IMR-90 (cell line): ENCODE data around the gene INPP5D. TPM values are rescaled to one million over a fixed set of nuclear protein-coding genes. Genes with fewer than 3 reads are reported as not detected.

Source experiments
- ATAC-seq: fragments of 200-7000 bp; cut with Tn5 transposase; 2 replicates; pipeline ENCODE4 v1.9.1; 2020; ENCODE audit warnings: low read depth, mild to moderate bottlenecking, moderate library complexity
- BruUV-seq: library from RNA; stranded (reverse); fragments of 400-500 nt; replicated peaks from 2 replicates; lab custom pipeline; 2021; lab: Mats Ljungman, UMichigan
- CTCF ChIA-PET: fragments of 300-600 bp; formaldehyde crosslinking; extraction: SDS; loops from one replicate; lab custom pipeline; 2021; ENCODE audit warnings: antibody characterized with exemption; lab: Yijun Ruan, JAX
- POLR2A ChIA-PET: fragments of 300-600 bp; sonication (Branson Sonifier 250); formaldehyde crosslinking; loops from one replicate; lab custom pipeline; 2022; ENCODE audit warnings: antibody characterized with exemption; ENCODE audit not compliant: unreplicated experiment; lab: Charles Lee
- DNase-seq: peaks from one replicate; pipeline ENCODE4 v3.0.0; 2013
- H2AFZ ChIP-seq: replicated peaks from 2 replicates; pipeline ENCODE3; 2013; ENCODE audit warnings: low read length, mild to moderate bottlenecking; ENCODE audit not compliant: poor library complexity
- H2AK5ac ChIP-seq: 2 replicates; pipeline ENCODE4 v1.6.1; 2013; ENCODE audit warnings: low read depth, low read length, inconsistent platforms
- H2AK9ac ChIP-seq: replicated peaks from 2 replicates; pipeline ENCODE3; 2013; ENCODE audit warnings: mild to moderate bottlenecking, low read depth, low read length, moderate library complexity; ENCODE audit not compliant: poor library complexity
- H2BK120ac ChIP-seq: 2 replicates; pipeline ENCODE4 v1.6.1; 2013; ENCODE audit warnings: low read depth, low read length, inconsistent platforms
- H2BK15ac ChIP-seq: 3 replicates; pipeline ENCODE4 v1.6.1; 2013; ENCODE audit warnings: low read depth, low read length, inconsistent platforms
- H2BK20ac ChIP-seq: 2 replicates; pipeline ENCODE4 v1.6.1; 2013; ENCODE audit warnings: low read depth, mild to moderate bottlenecking, inconsistent platforms, low read length, moderate library complexity
- H2BK5ac ChIP-seq: 2 replicates; pipeline ENCODE4 v1.6.1; 2013; ENCODE audit warnings: mild to moderate bottlenecking, low read depth, low read length, inconsistent platforms; ENCODE audit not compliant: poor library complexity, severe bottlenecking
- H3K14ac ChIP-seq: replicated peaks from 2 replicates; pipeline ENCODE4 v1.6.1; 2013; ENCODE audit warnings: low read depth, low read length, inconsistent platforms
- H3K18ac ChIP-seq: 2 replicates; pipeline ENCODE4 v1.6.1; 2013; ENCODE audit warnings: low read depth, low read length, control low read depth
- H3K23ac ChIP-seq: 2 replicates; pipeline ENCODE4 v1.6.1; 2013; ENCODE audit warnings: low read depth, low read length, inconsistent platforms
- H3K27ac ChIP-seq: 2 replicates; pipeline ENCODE4 v1.5.1; 2013; ENCODE audit warnings: mild to moderate bottlenecking, control low read depth, low read length; ENCODE audit not compliant: insufficient read depth
- H3K27me3 ChIP-seq: 2 replicates; pipeline ENCODE4 v1.6.1; 2013; ENCODE audit warnings: low read length; ENCODE audit not compliant: control insufficient read depth, insufficient read depth
- H3K36me3 ChIP-seq: 2 replicates; pipeline ENCODE4 v1.6.1; 2013; ENCODE audit warnings: low read length, mixed read lengths; ENCODE audit not compliant: control insufficient read depth, insufficient read depth
- H3K4ac ChIP-seq: 2 replicates; pipeline ENCODE4 v1.6.1; 2013; ENCODE audit warnings: low read depth, low read length, inconsistent platforms
- H3K4me1 ChIP-seq: 2 replicates; pipeline ENCODE4 v1.6.1; 2013; ENCODE audit warnings: low read length, mixed read lengths; ENCODE audit not compliant: control insufficient read depth, insufficient read depth
- H3K4me2 ChIP-seq: 2 replicates; pipeline ENCODE4 v1.6.1; 2013; ENCODE audit warnings: low read depth, mild to moderate bottlenecking, control low read depth, low read length, moderate library complexity
- H3K4me3 ChIP-seq: 2 replicates; pipeline ENCODE4 v1.5.1; 2013; ENCODE audit warnings: low read depth, mild to moderate bottlenecking, control low read depth, low read length, moderate library complexity; ENCODE audit not compliant: insufficient read depth
- H3K56ac ChIP-seq: 2 replicates; pipeline ENCODE4 v1.6.1; 2013; ENCODE audit warnings: low read length, inconsistent platforms; ENCODE audit not compliant: insufficient read depth; ENCODE audit errors: extremely low read depth
- H3K79me1 ChIP-seq, 2 experiments: 2 replicates each; pipeline ENCODE4 v1.6.1; 2013; ENCODE audit warnings: low read length in 2 of 2, inconsistent platforms in 1 of 2, low read depth in 1 of 2
- H3K9ac ChIP-seq: 2 replicates; pipeline ENCODE4 v1.6.1; 2013; ENCODE audit warnings: low read depth, low read length, control low read depth
- H3K9me1 ChIP-seq: 2 replicates; pipeline ENCODE4 v1.6.1; 2013; ENCODE audit warnings: low read length, inconsistent platforms; ENCODE audit not compliant: insufficient read depth
- H3K9me3 ChIP-seq: 2 replicates; pipeline ENCODE4 v1.6.1; 2013; ENCODE audit warnings: low read length; ENCODE audit not compliant: control insufficient read depth, insufficient read depth
- H4K20me1 ChIP-seq: 2 replicates; pipeline ENCODE4 v1.6.1; 2013; ENCODE audit warnings: low read length, inconsistent platforms; ENCODE audit not compliant: insufficient read depth
- H4K5ac ChIP-seq: 2 replicates; pipeline ENCODE4 v1.6.1; 2013; ENCODE audit warnings: mild to moderate bottlenecking, low read depth, low read length, control low read depth
- H4K8ac ChIP-seq, 2 experiments: 2 replicates each; pipeline ENCODE4 v1.6.1; 2013; ENCODE audit warnings: low read depth in 2 of 2, low read length in 2 of 2, control low read depth in 1 of 2, inconsistent platforms in 1 of 2
- H4K91ac ChIP-seq: 2 replicates; pipeline ENCODE4 v1.6.1; 2013; ENCODE audit warnings: low read depth, low read length, inconsistent platforms; ENCODE audit not compliant: insufficient read depth
- BHLHE40 ChIP-seq: fragments of 150-350 bp; IDR thresholded peaks from 2 replicates; pipeline ENCODE4 v1.6.1; 2016; ENCODE audit warnings: mild to moderate bottlenecking, low read depth, low read length
- CEBPB ChIP-seq: IDR thresholded peaks from 2 replicates; pipeline ENCODE4 v1.6.1; 2012; ENCODE audit warnings: low read depth, low read length, improper control_type of control experiment
- CHD1 ChIP-seq: IDR thresholded peaks from 2 replicates; pipeline ENCODE4 v1.6.1; 2012; ENCODE audit warnings: low read depth, low read length, improper control_type of control experiment
- CTCF ChIP-seq: conservative IDR thresholded peaks from 2 replicates; pipeline ENCODE4 v1.5.1; 2012; ENCODE audit warnings: mild to moderate bottlenecking, low read depth, low read length, improper control_type of control experiment
- FOS ChIP-seq: fragments of 150-350 bp; IDR thresholded peaks from 2 replicates; pipeline ENCODE4 v1.6.1; 2016; ENCODE audit warnings: low read depth, low read length
- MAFK ChIP-seq: IDR thresholded peaks from 2 replicates; pipeline ENCODE4 v1.6.1; 2012; ENCODE audit warnings: low read depth, low read length, improper control_type of control experiment
- MAZ ChIP-seq: IDR thresholded peaks from 2 replicates; pipeline ENCODE4 v1.6.1; 2012; ENCODE audit warnings: low read depth, mild to moderate bottlenecking, low read length, improper control_type of control experiment, moderate library complexity, borderline replicate concordance
- NFE2L2 ChIP-seq: fragments of 150-350 bp; IDR thresholded peaks from 2 replicates; pipeline ENCODE4 v1.6.1; 2016; ENCODE audit warnings: low read depth, mild to moderate bottlenecking, low read length
- POLR2A ChIP-seq: IDR thresholded peaks from 2 replicates; pipeline ENCODE4 v1.6.1; 2012; ENCODE audit warnings: mild to moderate bottlenecking, low read depth, low read length
- RAD21 ChIP-seq: IDR thresholded peaks from 2 replicates; pipeline ENCODE4 v1.6.1; 2012; ENCODE audit warnings: low read length, improper control_type of control experiment
- RCOR1 ChIP-seq: IDR thresholded peaks from 2 replicates; pipeline ENCODE4 v1.6.1; 2012; ENCODE audit warnings: mild to moderate bottlenecking, low read length, improper control_type of control experiment; ENCODE audit not compliant: insufficient replicate concordance
- RFX5 ChIP-seq: IDR thresholded peaks from 2 replicates; pipeline ENCODE4 v1.8.0; 2012; ENCODE audit warnings: low read depth, mild to moderate bottlenecking, low read length, moderate library complexity
- SMC3 ChIP-seq: fragments of 150-350 bp; IDR thresholded peaks from 2 replicates; pipeline ENCODE4 v1.6.1; 2016; ENCODE audit warnings: low read depth, mild to moderate bottlenecking, antibody characterized with exemption, low read length, moderate library complexity
- WGBS, 2 experiments: methylation state at CpG; one replicate each; pipeline versions ENCODE4 v1.1.5 to v1.1.7; 2013; ENCODE audit warnings: missing lambda C conversion rate in 2 of 2; ENCODE audit not compliant: insufficient read length in 1 of 2; ENCODE audit errors: extremely low coverage in 2 of 2; 5-methylcytosine and 5-hydroxymethylcytosine counted together
- dilution Hi-C: fragments of 300-500 bp; cut with HindIII; formaldehyde crosslinking; loops from one replicate; pipeline ENCODE4 v1.14.3; 2018; ENCODE audit warnings: low sequenced_read_pairs; ENCODE audit not compliant: unreplicated experiment
- in situ Hi-C: fragments of 300-500 bp; cut with MboI; formaldehyde crosslinking; loops from 3 replicates; pipeline ENCODE4 v1.14.3; 2019; ENCODE audit warnings: low sequenced_read_pairs, inconsistent platforms, mixed read lengths
- intact Hi-C: fragments of 100-400 bp; cut with micrococcal nuclease; formaldehyde crosslinking; loops from 2 replicates; pipeline ENCODE4 v1.10.0; 2022
- polyA plus RNA-seq, 3 experiments: library from polyadenylated mRNA; depleted of rRNA; stranded (reverse); fragments of >200 nt; gene quantifications; 2 replicates each; pipeline ENCODE4 v1.2.3, GENCODE V29; 2012; ENCODE audit warnings: low replicate concordance in 1 of 3
- total RNA-seq: library from RNA; depleted of rRNA; stranded (reverse); fragments of >200 nt; gene quantifications from 2 replicates; pipeline ENCODE4 v1.2.3, GENCODE V29; 2012
- TF ChIP-seq, protein P1 (sequence below): fragments of 150-350 bp; IDR thresholded peaks from 2 replicates; pipeline ENCODE4 v1.6.1; 2017; ENCODE audit warnings: mild to moderate bottlenecking, antibody characterized with exemption, low read length, low read depth

Gene INPP5D
- total and polyA plus RNA-seq, 2 of the 4 experiments (the other 2 are of a cell fraction), result 0.18 to 0.29 TPM

DNA sequence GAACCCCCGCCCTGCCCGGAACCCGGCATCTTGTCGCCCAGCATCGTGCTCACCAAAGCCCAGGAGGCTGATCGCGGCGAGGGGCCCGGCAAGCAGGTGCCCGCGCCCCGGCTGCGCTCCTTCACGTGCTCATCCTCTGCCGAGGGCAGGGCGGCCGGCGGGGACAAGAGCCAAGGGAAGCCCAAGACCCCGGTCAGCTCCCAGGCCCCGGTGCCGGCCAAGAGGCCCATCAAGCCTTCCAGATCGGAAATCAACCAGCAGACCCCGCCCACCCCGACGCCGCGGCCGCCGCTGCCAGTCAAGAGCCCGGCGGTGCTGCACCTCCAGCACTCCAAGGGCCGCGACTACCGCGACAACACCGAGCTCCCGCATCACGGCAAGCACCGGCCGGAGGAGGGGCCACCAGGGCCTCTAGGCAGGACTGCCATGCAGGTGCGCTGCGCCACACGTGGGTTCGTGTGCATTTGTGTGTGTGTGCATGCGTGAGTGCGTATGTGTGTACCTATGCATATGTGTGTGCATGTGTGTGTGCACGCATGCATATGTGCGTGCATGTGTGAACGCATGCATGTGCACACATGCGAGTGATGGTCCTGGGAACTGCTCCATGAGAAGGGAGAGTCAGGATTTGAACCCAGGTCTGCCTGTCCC, 144.3 kb downstream of the INPP5D start:
- Histone ChIP-seq H2AFZ (peak overlapping the region; percentile 21), H3K56ac (no peak overlapping the region), H3K4ac (no peak overlapping the region), H4K8ac (no peak overlapping the region), H3K9me1 (no peaks in the 10 kb centered on the region), H4K5ac (no peak overlapping the region), H3K9me3 (peaks cover 10% of the 10 kb centered on the region), H4K20me1 (no peaks in the 10 kb centered on the region), H3K9ac (no peak overlapping the region), H3K27ac (no peak overlapping the region), H3K23ac (no peak overlapping the region), H3K18ac (no peak overlapping the region), H2BK20ac (no peak overlapping the region), H2AK9ac (no peak overlapping the region), H2BK120ac (no peak overlapping the region), H2BK5ac (no peak overlapping the region), H3K4me1 (no peaks in the 10 kb centered on the region), H3K4me2 (no peak overlapping the region), H2AK5ac (no peak overlapping the region), H3K27me3 (peaks cover 36% of the 10 kb centered on the region), H3K79me1 (no peaks in the 10 kb centered on the region), H3K14ac (no peak overlapping the region), H4K91ac (no peak overlapping the region), H3K36me3 (no peaks in the 10 kb centered on the region), H2BK15ac (no peak overlapping the region), H3K4me3 (no peak overlapping the region)
- no TSS peak for BruUV-seq
- dilution Hi-C loops, result no loop called here
- intact Hi-C loops, result no loop called here
- ChIA-PET POLR2A (no interaction called here), CTCF (no interaction called here)
- in situ Hi-C loops, result no loop called here
- DNase-seq (no peak), ATAC-seq (no peak)
- 78% methylated on average over 43 of the region's 50 CpGs; no CpG with 5 or more reads in 1 of the 2 experiments for WGBS, 2 experiments
- no peak for TF ChIP-seq FOS
- TF ChIP-seq CTCF, result no peak
- TF ChIP-seq MAZ, result no peak
- TF ChIP-seq POLR2A, result no peak
- TF ChIP-seq RFX5, result no peak
- TF ChIP-seq BHLHE40, result no peak
- TF ChIP-seq, protein P1, sequence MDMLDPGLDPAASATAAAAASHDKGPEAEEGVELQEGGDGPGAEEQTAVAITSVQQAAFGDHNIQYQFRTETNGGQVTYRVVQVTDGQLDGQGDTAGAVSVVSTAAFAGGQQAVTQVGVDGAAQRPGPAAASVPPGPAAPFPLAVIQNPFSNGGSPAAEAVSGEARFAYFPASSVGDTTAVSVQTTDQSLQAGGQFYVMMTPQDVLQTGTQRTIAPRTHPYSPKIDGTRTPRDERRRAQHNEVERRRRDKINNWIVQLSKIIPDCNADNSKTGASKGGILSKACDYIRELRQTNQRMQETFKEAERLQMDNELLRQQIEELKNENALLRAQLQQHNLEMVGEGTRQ, result no peak
- TF ChIP-seq RAD21, result no peak
- no peak for TF ChIP-seq MAFK
- no peak for TF ChIP-seq NFE2L2
- no peak for TF ChIP-seq RCOR1
- TF ChIP-seq CEBPB, result no peak
- TF ChIP-seq SMC3, result no peak
- TF ChIP-seq CHD1, result no peak
